ENCODE measurements around the gene PQBP1.

The PQBP1 gene

DNA sequence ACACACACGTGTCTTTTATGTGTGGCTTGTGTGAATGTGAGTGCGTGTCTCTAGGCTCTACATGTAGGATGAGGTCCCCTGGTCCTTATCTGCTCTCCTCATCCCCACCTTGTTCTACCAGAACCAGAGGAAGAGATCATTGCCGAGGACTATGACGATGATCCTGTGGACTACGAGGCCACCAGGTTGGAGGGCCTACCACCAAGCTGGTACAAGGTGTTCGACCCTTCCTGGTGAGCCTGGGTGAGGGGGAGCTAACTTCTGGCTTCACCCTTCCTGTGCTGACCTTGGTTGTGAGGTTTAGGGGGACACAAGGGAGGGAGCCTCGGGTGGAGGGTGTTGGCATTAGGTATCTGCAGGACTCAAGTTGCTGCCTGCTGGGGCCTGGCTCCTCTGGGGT, 3.3 kb downstream of the PQBP1 start:
- no peak for DNase-seq (ENCODE audit: low read depth in 2 of 2)

DNA sequence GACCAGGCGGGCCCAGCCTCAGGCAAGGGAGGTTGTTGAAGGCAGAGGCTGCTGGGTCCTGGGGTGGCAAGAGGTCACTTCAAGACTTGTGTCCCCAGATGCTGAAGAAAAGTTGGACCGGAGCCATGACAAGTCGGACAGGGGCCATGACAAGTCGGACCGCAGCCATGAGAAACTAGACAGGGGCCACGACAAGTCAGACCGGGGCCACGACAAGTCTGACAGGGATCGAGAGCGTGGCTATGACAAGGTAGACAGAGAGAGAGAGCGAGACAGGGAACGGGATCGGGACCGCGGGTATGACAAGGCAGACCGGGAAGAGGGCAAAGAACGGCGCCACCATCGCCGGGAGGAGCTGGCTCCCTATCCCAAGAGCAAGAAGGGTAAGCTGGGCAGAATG, 4.4 kb downstream of the PQBP1 start:
- no peak for DNase-seq (ENCODE audit: low read depth in 2 of 2)

DNA sequence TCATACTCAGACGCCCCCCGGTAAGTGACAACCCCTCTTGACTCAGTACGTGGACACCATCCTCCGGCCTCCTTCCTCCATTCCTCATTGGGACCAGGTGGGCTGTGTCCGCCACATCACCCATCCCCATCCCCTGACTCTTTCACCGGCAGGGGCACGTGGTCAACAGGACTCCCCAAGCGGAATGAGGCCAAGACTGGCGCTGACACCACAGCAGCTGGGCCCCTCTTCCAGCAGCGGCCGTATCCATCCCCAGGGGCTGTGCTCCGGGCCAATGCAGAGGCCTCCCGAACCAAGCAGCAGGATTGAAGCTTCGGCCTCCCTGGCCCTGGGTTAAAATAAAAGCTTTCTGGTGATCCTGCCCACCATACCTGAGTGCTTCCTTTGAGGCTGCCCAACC, 5.0 kb downstream of the PQBP1 start:
- no peak for DNase-seq (ENCODE audit: low read depth in 2 of 2)

DNA sequence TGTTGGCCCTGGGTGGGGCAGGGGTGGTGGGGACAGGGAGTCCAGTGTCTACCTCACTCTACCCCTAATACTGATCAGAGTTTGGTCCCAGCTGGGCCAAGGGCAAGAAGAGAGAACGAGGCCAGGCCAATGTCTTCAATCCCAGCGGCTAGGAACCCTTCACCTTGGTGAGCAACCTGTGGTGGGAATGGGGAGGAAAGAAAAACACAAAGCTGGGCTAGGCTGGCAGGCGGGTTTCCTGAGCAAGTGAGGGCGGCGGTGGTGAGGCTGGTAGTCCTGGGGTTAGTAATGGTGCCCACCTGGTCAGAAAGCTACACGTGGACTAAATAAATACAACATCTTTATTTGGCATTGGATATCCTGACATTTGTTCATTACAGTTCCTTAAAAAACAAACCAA, 5.6 kb downstream of the PQBP1 start:
- no peak for DNase-seq (ENCODE audit: low read depth in 2 of 2)

DNA sequence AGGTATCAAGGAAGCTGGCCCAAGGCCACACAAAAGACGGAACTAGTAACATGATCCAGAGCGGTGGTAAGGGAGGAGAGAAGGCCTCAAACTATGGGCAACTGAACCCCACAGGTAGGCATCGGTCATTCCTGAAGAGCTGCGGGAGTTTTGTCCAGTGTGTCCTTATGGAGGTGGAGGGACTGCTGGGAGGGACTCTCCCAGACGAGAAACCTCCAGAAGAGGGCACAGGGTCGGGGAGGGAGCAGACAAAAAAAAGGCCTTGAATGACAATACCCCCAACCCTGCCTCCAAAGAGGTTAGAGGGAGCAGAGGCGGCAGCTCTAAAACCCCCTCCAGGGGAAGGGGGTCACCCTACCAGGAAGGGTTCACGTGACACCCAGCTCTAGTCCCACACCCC, 6.5 kb downstream of the PQBP1 start:
- DNase-seq (ENCODE audit: low read depth in 2 of 2) = no peak

DNA sequence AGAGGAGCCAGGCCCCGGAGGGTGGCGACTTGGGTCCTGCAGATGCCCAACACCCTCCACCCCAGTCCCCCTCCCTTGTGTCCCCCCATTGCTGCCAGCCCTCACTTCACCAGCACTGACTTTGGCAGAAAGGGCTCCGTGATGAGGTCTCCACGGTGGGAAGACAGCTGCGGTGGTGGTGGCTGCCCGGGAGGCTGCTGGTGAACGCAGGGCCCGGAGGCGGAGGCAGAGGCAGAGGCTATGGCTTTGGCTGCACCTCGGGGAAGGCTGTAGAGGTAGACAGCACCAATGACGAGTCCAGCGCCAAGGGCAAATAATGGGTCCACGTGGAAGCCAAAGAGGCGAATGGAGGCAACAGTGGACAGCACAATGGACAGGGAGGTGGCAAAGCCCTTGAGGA, 6.9 kb downstream of the PQBP1 start:
- DNase-seq (ENCODE audit: low read depth in 2 of 2) = no peak

DNA sequence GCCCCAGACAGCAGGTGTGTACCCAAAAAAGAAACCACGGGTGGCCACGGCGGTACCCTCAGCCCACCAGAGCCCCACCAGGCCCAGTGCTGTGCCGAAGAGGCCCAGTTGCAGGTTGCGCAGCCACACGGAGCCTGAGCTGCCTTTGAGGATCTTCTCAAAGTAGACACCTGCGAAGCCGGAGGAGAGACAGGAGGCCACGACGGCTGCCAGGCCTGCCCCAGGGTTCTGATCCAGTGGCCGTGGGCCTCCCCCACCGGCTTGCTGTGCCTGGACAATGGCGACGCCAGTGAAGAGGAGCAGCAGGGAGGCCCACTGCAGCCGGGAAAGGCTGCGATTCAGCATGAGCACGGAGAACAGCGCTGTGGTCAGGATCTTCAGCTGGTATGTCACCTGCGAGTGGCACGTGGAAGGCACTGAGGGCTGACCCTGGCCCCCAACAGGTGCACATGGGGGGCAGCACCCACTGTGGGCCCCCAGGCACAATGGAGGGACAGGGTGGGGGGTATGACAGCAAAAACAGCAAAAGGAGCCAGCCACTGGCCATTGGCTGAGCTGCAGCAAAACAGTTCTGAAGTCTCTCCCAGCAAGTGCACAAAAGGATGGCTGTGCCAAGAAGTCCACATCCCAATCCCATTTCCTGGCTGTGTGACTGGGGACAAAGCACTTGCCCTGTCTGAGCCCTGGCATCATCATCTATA, 7.5 kb downstream of the PQBP1 start:
- DNase-seq (ENCODE audit: low read depth in 2 of 2) = no peak

DNA sequence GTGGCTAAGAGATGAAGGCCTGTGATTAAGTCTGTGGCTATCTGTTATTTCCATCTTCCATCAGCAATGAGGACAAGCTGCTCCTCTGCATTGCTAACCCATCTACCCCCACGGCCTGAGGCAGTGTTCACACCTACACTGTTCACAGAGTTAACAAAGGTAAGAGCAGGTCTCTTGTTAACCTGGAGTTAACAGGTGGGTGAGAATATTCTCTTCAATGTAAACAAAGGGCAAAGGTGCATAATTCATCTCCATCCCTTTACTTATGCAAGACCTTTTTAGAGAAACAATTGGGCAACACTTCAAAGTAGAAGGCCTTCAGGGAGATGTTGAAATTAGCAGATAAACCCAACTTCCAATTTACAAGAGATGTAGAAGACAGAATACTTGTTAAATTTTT, 10.9 kb downstream of the PQBP1 start:
- DNase-seq (ENCODE audit: low read depth in 2 of 2) = no peak

DNA sequence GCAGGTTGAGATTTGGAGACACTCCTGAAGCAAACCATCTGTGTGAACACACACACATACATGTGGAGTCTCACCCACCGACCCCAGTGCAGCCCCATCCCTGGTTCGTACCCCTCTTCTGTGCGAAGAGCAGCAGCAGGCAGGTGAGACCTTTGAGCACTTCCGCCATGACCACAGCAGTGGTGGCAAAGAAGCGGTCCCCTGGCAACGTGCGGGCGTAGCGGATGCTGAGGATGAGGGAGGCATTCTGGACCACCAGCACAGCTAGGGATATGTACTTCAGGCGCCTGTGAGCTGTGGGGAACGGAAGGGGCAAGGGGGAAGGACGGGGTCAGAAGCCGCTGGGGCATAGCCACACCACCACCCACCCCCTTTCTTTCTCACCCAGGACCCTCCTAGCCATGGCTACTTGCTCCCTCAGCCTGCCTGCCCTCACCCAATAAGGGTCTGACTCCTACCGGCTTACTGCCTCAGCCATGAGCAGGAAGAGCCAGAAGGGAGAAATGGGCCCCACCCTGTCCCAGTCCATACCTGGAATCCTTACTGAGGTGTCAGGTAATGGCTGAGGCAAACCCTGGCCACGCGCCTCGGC, 12.1 kb downstream of the PQBP1 start:
- DNase-seq (ENCODE audit: low read depth in 2 of 2) = no peak

DNA sequence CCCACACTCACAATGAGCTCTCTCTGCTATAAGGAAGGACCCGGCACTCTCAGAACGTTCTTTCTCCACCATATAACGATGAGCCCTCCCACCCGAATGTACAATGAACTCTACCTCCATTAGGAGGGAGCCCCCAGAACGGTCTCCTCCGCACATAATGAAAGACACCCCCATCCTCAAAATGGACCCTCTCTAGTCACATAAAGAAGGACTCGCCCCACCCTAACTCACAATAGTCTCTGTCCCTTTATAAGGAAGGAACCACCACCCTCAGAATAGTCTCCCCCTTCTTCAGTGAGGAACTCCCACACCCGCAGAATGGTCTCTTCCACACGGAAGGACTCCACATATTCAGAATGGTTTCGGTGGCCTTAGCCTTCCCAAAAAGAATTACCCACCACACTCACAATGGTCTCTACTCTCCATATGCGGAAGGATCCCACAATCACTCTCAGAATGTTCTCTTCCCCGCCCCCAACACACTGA, 13.2 kb downstream of the PQBP1 start:
- DNase-seq (ENCODE audit: low read depth in 2 of 2) = no peak

DNA sequence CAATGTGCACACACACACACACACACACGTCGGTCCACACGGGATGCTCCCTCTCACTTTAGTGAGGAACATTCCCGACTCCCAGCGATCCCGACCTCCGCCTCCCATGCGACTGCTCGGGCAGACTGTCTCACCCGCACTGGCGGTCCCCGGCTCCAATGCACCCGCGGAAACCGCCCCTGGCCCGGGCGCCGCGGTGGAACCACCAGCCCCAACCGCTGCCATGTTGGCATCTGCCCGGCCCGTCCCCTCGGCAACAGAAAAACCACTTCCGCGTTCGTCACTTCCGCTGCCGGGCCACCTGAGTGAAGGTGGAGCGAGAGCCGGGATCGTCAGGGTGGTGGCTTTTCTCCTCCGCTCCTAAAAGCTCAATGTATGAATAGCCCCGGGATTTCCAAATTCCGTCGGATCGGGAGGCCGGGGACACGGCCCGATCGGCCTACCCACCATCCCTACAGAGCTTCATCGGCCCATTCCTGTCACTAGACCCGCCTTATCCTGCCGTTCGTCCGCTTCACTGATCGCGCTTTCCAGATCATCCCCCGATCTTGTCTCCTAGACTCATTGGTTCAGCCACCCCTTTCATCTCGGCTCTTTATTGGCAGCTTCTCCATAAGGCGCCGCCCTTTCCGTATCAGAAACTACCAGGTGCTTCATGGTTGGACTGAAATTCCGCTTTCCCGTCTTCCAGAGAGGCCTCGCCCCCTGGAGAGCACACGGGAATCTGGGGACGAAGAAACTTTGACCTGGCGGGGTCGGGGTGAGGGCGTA, 13.9 kb downstream of the PQBP1 start, which contains the start of gene SLC35A2:
SLC35A2 (minus strand) TSS at position 235 of the 771 bp plus-strand sequence; CDS start at position 225, 10 bp downstream.
- peak; percentile 79 to 82 for DNase-seq (ENCODE audit: low read depth in 2 of 2)

DNA sequence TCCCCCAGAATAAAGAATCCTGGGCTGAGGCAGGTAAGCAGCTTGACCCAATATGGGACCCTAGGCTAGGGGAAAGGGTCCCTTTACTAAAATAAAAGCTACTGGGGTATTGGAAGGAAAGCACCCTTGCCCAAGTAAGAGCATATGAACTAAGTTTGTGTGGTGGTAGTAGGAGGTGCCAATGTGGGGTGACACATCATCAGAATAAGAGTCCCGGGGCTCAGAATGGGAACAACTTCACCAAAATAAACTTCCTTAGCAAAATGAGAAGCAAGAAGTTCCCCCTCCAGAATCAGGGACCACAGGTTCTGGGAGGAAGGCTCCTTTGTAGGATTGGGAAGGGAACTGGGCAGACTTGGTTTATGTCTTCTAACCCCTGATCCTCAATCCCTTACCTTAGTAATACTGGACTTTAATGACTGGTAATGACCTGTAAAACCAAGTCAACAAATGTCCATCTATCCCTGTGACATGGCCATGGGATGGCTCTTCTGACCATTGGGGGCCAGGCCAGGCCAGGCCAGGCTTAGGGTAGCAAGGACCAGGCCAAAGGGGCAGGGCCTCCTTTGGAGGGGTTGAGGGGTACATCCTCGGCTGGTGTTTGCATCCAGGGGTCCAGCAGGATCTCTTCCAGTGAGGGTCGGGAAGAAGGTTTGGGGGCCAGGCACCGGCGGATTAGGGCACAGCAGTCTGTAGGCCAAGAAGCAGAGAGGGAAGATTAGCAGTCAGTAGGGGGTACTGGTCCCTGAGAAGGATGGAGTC, 16.1 kb downstream of the PQBP1 start:
- no peak for DNase-seq (ENCODE audit: low read depth in 2 of 2)

DNA sequence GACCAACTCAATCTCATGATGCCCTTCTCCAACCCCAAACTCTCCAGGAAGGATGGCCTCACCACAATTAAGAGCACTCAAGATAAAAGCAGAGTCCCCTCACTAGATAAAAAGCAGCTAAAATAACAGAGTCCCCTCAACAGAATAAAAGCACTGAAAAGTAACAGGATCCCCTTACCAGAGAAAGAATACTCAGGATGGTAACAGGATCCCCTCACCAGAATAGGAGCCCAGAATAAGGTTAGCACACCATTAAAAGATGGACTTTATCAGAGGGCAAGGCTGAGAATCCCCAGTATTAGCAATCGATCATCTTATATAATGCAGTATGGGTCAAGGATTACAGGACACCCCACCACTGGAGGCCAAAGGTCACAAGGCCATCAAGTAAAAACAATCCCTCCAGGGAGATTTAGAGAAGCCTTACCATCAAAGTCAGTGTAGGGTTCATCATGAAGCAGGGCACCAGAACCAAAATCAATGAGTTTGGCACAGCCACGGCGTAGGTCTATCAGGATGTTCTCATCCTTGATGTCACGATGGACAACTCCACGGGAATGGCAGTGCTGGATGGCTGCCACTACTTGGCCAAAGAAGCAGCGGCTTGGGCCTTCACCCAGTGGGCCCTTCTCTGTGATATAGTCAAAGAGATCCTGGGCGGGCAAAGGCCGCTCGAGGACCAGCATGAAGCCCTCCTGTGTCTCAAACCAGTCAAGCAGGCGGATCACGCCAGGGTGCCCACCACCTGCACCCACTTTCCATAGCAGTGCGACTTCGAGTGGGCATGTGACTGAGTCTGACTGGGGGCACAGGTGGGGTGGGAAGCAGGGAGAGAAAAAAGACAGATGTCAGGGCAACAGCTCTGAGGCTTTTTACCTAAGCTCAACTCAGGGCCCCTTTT, 17.1 kb downstream of the PQBP1 start:
- DNase-seq (ENCODE audit: low read depth in 2 of 2) = no peak

DNA sequence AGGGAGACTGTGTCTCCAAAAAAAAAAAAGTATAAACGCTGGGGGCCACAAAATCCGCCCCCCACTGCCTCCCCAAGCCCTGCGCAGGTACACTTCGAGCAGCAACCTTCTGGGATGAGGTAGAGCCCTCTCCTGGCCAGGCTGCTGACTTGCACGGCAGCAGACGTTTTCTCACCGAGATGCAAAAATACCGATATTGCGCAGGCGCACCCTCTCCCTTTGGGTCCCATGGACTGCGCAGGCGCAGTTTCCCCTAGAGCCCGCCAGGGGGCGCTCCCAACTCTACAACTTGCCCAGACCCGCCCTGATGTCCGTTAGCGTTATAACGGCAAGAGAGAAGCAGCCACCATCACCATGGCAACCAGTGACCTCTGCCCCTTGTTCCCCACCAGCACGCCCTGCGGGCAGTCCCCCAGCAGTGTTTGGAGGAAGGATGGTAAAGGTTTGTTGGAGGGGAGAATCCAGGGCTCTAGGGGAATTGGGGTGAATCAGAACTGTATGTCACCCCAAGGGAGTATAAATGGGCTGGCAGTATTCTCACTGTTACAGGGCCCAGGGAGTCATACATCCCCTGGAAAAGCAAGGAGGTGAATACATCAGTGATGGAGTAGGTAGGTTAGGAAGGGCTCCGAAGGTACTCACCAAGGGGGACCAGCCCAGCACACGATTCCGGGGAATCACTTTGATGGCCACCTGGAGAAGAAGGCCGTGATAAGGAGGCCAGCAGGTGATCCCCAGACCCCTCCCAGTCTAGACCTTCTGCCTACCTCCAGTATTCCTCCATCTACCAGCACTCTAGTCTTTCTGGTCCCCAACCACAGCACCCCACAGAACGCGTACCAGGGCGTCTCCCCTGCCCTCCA, 19.6 kb downstream of the PQBP1 start:
- DNase-seq (ENCODE audit: low read depth in 2 of 2) = peak; percentile 71 to 73

DNA sequence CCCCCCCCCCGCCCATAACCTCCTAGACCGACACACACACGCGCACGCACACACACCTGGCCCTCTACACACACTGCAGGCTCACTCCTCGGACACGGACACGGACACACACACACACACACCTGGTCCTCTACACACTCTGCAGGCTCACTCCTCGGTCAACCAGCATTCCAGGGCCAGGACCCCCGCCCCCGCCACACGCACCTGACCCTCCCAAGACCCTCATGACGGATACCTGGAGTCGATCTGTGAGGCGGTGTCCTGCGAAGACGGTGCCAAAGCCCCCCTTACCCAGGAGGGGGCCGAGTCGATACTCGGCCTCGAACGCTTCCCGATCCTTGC, 20.5 kb downstream of the PQBP1 start:
- no peak for DNase-seq (ENCODE audit: low read depth in 2 of 2)

DNA sequence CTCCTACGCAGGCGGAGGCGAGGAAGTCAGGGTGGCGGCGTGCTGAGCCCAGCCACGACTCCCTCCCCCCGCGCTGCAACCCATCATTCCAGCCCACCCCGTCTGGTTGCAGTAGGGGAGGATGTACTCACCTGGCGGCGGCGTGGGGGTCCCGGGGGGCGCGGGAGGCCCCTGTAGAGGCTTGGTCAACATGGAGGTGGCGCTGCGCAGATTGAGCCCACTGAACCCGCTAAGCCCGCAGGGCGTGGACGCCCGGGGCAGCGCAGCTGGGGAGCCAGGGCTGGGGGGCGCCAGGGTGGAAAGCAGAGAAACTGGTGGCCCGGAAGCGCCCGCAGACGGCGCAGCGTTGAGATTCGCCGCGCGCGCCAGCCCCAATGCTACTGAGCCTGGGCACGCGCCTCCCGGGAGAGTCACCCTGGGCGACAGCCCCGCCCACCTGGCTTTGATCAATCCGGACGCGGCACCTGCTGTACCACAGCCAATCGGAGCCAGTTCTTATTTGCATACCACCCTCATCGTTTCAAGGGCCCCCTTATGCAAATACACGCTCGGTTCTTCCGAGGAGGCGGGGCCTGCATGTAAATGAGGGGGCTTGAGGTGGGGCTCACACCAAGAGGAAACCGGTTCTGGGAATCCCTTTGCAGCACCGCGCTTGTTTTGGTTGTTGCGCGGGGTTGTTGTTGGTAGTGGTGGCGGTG, 21.1 kb downstream of the PQBP1 start, which contains the start of gene PIM2:
PIM2 (minus strand) TSS at position 382 of the 698 bp plus-strand sequence; CDS start at position 192, 190 bp downstream.
- peak; percentile 84 to 85 for DNase-seq (ENCODE audit: low read depth in 2 of 2)

DNA sequence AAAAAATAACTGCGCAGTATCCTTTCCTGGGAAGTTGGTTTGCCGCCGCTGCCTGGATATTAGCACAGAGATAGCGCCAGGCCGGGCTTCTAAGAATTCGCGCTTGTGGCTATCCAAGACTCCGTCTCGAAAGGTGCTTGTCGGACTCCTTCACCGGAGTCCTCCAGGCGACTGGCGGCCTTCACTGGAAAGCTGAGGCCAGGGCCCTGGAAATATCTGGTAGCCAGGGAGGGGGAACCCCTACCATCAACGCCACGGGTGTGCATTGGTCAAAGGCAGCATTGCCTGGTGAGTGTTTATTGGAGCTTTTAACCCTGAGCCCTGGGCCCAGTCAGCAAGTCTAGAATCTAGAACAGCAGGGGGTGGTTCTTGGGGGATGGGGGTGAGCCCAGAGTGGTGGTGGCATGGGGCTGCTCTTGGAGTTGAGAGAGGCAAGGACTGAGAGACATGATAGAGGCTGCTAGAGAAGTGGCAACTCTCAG, 21.7 kb downstream of the PQBP1 start:
- DNase-seq (ENCODE audit: low read depth in 2 of 2) = no peak

DNA sequence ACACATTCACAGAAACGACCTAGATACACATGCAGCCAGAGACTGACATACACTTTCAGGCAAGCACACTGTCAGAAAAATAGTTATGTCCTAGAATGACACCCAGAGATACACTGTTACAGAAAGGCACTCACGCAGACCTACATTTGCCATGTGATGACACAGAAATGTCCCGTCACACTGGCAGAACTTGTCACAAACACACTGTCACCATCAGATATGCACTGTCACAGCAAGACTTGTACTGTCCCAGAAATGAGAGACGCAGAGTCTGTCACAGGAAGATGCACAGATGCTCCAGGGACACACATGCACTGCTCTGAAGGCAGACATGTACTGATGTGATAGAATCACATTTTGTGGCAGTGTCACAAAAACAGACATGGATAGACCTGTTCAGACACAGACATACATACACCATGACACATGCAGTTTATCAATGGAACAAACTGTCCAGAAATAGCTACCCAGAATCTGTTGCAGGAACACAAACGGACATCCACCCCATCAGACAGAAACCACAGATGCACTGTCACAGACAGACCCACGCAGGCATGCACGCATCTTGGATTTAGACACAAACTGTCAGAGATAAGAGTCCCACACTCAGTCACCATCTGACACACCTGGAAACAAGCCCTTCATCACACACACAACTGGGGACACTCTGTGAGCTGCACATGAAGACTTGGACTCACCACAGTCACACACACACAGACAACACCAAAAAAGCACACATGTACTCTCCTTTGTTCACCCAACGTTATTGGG, 22.4 kb downstream of the PQBP1 start:
- DNase-seq (ENCODE audit: low read depth in 2 of 2) = no peak

Data from stimulated activated CD4-positive, alpha-beta T cell treated with anti-CD3 and anti-CD28 coated beads, Interleukin-4, amount 100 ng/mL, for 48 hours (primary cell).